IPS-NIHi7 (cell line): ENCODE measurements around the gene TXNRD1.
"Not testable (repeated sequence)": the region's sequence is repeated elsewhere in the genome, so short reads cannot be mapped to it uniquely, and the experiment has no call there.

Experiments used
- DNase-seq: peaks from one replicate; pipeline ENCODE4 v3.0.0; 2012; ENCODE audit warnings: mixed read lengths; ENCODE audit errors: extremely low spot score

Gene TXNRD1

GRCh38 chr12:104323899-104324298 is 108.3 kb downstream of the TXNRD1 start:
- DNase-seq = no peak

DNA sequence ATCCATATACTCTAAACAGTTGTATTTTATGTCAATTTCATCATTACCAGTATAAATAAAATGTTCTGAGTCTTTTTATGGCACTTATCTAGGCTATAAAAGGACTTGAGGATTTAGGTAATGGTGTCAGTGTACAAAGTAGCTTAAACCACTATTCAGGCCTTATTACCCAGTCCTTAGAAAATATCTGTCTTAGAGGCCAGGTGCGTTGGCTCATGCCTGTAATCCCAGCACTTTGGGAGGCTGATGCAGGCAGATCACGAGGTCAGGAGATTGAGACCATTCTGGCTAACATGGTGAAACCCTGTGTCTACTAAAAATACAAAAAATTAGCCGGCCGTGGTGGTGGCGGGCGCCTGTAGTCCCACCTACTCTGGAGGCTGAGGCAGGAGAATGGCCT is 112.7 kb downstream of the TXNRD1 start:
- not testable (repeated sequence) for DNase-seq

DNA sequence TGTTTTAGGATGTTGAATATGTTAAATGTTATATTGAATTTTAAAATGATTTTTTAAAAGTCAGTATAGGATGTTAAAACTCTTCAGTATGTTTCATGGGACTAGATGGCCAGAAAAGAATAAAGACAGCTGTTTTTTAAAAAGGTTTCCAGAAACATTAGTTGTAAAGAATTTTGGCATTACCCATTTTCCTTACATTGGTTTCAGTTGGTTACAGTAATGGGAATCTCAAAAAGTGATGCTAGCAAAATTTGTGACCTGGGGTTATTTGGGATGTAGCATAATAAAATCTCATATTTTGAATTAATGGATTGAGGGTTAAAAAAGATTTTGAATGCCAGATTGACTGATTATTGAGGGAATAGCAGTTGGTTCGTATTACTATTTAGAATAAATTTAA is 113.2 kb downstream of the TXNRD1 start:
- no peak for DNase-seq

DNA sequence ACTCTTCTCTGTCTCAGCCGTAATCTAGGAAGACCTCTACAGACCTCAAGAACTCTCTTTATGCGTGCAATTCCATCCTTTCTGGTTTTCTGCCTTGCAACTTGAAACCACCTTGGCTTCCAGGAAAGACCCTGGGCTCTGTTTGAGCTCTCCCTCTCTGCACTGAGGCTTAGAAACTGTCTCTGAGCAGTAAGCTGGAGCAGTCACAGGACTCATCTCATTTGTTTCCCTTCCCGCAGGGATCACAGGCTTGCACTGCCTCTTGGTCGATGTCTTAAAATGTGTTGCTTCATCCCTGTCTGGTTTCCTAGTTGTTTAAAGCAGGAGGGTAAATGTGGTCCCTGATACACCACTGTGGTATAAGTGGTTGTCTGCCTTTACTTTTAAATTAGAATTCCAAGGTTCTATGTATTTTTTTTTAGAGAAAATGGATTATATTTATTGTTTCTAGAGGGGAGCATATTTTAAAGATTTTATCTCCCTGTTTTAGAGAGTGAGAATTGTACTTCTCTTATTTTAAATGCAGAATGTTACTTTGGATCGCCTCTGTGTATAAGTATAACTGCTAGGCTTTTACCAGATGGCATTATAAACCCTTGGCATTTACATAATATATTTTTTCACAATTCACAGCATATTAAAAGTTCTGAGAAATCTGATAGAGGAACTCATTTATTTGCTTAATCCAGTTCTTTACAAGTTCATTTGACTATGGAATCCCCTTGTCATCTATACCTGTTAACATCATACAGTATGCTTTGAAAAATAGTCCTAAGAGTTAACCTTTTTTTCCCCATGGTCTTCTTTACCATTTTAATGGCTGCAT is 114.3 kb downstream of the TXNRD1 start:
- DNase-seq = no peak

DNA sequence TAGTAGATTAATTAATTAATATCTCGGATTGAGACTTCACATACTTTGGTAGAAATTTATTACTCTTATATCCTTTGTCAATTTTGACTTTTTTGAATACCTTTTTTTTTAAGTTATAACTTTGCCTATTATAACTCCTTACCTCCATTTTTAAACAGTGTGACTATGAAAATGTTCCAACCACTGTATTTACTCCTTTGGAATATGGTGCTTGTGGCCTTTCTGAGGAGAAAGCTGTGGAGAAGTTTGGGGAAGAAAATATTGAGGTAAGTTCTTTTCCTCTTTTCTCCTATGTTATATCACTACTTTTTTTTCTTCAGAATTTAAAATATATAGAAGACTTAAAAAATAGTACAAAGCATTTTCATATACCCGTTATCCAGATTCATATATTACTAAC is 115.8 kb downstream of the TXNRD1 start:
- DNase-seq = no peak

GRCh38 chr12:104332273-104332672 is 116.7 kb downstream of the TXNRD1 start:
- DNase-seq = not testable (repeated sequence)

DNA sequence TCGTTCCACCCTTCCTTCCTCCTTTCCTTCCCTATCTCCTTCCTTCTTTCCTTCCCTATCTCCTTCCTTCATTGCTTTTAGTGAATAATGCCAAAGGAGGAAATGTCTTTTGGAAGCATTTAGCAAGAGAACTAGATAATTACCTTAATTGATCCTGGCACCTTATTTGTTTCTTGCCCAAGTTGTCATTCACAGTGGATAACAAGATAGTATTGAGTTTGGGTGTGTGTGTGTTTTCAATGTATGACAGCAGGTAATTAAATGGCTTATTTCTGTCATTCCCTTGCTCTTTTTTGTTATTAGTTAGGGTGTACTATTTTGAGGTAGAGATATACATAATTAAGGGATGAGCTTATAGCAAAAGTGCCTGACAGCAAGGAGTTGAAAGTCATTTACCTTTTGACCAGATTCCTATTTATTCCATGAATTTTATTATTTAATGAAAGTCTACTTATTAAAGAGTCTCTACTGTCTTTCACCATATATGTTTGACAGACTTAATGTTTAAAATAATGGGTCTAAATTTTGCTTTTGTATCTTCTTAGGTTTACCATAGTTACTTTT is 118.2 kb downstream of the TXNRD1 start:
- DNase-seq = no peak

- DNase-seq = no peak
Observed at GRCh38 chr12:104334581-104334980, 119.0 kb downstream of the TXNRD1 start.

DNA sequence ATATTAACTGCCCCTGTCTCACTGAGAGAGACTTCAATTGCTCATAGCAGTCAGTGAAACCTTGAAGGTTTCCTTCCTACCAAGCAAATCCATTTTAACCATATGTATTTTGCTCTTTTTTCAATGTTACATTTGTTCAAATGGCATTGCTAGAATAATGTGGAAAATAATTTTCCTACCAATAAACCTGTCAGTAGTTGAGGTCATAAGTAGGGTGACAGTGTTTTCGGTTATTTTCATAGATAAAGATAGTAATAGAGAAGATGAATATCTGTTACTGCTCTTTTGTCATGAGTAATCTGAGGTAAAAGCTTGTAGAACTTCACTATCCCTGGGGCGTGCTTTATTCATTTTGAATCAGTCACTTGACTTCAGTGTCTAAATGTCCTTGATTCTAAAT is 120.5 kb downstream of the TXNRD1 start:
- no peak for DNase-seq

DNA sequence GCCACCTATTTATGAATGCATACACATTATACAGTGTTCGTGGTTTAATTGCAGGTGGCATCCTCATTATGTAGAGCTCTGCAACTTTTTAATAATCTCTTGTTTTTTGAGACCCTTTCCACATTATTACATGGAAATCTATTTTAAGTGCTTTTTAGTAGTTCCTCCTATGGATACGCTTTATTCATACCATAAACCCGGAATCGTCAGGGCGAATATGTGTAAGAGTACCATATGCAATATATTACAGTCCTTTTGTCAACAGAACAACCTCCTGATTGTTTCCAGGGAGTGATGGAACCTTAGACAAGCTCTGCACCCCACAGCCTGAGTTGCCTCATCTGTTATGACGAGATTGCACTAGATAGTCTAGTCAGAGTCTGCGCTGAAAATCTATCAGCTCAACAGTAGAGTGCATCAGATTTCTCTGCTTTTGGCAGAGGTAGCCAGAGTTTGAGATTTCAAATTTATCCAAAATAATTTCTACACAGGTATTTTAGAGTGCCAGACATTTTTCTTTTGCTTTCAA is 121.5 kb downstream of the TXNRD1 start:
- DNase-seq = no peak

DNA sequence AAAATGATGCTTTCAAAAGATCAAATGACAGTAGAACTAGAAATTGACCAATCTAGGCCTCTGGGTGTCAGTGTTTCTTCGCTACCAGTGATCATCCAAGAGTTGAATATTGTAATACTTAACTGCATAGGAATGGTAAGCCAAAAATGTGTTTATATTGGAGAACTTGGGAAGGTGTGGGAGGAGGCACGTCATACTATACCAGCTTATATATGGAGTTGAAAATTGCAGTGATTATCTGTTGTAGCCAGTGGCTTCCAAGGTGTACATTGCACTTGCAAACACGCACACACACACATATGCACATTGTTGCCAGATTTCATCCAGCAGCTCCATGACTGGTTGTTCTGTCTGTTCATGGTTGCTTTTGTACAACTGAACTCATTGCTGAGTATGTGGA is 124.1 kb downstream of the TXNRD1 start:
- DNase-seq = no peak

DNA sequence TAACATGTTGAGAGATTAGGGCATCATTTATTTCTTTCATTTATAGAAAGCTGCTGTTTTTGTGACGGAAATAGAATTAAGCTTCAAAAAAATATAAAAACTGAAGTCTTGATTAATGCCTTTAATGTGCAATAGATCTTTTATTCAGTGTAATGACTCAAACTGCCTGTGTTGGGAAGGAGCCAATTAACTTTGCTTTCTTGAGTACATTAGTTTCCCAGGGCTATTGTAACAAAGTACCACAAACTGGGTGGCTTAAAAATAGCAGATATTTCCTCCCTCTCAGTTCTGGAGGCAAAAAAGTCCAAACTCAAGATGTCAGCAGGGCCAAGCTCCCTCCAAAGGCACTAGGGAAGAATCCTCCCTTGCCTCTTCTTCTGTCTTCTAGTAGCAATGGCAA is 124.6 kb downstream of the TXNRD1 start:
- DNase-seq = no peak

DNA sequence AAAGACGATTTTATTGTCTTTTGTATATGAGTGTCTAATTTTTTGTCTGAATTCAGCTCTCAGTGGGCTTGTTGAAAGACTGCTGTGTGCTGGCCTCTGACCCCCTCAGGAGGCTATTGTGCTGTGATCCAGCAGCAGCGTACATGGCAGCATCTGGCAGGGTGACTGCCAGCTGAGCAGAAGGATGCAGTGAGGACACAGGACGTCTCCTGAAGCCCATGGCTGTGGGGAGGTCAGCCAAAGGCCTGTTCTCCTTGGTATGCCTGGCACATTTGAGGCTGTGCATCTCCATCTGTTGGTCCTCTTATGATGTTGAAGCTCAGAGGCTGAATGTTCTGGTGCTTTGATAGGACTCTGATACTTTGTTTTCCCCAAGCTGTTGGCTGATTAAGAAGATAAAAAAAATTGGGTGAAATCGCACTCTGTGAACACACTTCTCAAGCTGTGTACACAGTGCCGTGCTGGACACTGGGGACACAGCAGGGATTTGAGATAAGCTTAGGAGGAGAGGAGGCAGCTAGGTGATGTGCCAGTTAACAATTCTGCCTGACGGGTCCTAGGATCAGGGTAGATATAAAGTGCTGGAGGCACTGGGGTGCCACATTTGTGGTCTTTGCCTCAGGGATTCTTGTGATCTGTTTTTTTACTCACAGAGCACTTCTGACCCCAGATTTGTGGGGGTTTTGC is 125.5 kb downstream of the TXNRD1 start:
- DNase-seq = no peak

DNA sequence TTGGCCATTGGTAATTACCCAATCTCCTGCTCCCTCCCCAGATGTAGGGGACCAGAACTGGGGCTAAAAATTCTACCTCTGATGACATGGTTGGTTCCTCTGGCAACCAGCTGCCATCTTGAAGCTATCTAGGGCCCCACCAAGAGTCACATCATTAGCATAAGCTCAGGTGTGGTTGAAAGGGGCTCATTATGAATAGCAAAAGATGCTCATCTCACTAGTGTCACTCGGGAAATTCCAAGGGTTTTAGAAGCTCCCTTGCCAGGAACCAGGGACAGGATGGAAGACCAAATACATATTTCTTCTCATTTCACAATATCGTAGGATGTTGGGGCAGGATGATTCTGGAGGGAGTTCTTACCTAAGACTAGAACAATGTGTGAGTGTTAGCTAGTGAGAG is 126.6 kb downstream of the TXNRD1 start:
- no peak for DNase-seq

- no peak for DNase-seq
Observed at GRCh38 chr12:104342635-104343249, 127.2 kb downstream of the TXNRD1 start.

DNA sequence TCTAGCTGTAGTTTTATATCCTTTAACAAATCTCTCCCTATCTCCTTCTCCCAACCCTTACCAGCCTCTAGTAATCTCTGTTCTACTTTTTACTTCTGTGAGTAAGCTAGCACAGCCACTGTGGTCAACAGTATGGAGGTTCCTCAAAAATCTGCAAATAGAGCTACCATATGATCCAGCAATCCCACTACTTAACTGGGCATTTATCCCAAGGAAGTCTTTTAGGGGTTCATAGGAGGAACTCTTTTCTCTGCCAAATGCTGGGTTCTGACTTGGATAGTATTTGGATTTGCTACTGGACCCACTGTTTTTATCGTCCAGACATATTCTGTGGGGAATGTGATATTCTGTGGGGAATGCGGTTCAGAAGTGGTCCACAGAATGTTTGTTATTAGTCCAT is 129.1 kb downstream of the TXNRD1 start:
- DNase-seq = no peak

DNA sequence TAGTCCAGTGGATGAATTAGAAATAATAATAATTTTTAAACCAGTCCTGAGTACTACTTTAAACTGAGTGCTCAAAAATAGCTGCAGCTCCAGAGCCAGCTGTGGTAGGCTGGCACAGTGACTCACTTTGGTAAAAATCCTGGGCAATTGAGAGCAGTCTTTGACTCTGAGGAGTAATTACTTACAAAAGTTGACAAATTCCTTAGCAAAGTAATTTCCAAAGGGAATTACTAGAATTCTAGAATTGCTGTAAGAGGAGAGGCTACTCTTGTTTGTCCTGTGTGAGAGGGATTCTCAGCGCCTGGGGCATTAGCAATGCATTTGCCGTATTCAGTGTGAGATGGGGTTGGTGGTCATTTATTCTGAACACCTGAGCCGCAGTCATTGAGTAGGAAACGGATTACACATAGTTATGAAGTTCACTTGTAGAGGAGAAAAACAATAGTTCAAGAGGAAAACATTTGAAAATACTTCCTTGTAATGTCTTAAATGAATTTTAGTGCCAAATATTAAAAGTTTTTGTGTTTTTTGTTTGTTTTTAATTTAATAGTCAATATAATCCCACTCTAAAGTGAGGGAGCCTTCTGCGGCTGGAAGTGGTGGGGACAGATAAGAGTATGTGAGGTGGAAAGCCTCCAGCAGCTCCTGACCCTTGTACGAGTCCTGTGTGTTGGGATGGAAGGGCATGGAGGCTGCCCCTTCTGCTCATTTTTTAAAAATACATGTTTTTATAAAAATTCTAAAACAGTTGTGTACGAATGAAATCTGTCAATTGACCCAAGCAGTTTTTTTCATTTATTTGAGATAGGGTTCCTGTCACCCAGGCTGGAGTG is 129.9 kb downstream of the TXNRD1 start:
- DNase-seq = no peak

GRCh38 chr12:104347374-104348075 is 131.9 kb downstream of the TXNRD1 start:
- no peak for DNase-seq

GRCh38 chr12:104348283-104348993 is 132.9 kb downstream of the TXNRD1 start:
- DNase-seq = no peak

DNA sequence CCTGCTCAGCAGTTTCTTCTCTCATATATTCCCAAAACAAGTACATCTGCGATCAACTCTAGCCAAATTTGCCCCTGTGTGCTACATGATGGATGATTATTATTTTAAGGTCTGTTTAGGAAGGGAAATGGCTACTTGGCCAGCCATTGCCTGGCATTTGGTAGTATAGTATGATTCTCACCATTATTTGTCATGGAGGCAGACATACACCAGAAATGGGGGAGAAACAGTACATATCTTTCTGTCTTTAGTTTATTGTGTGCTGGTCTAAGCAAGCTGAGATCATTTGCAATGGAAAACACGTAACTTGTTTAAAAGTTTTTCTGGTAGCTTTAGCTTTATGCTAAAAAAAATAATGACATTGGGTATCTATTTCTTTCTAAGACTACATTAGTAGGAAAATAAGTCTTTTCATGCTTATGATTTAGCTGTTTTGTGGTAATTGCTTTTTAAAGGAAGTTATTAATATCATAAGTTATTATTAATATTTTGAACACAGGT is 133.5 kb downstream of the TXNRD1 start:
- no peak for DNase-seq
